Stimulated activated CD8-positive, alpha-beta memory T cell treated with anti-CD3 and anti-CD28 coated beads, Interleukin-12 subunit alpha, Interleukin-12 subunit beta, amount 100 ng/mL, for 1 hour (primary cell): ENCODE data around the gene PHETA1.

ENCODE experiments used
- DNase-seq: peaks from one replicate; pipeline ENCODE4 v3.0.0-alpha.2; 2020; ENCODE audit warnings: low read depth

Gene PHETA1

GRCh38 chr12:111368788-111369495 lies at the start of gene PHETA1:
PHETA1 (minus strand) TSS chr12:111369095; CDS start chr12:111363427, 5,668 bp downstream.
- peak; percentile 66 for DNase-seq

DNA sequence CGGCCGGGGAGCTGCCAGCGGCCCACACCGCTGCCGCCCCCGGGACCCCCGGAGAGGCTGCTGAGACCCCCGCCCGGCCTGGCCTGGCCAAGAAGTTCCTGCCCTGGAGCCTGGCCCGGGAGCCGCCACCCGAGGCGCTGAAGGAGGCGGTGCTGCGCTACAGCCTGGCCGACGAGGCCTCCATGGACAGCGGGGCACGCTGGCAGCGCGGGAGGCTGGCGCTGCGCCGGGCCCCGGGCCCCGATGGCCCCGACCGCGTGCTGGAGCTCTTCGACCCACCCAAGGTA lies 49.6 kb upstream of the PHETA1 start:
- DNase-seq, result no peak

DNA sequence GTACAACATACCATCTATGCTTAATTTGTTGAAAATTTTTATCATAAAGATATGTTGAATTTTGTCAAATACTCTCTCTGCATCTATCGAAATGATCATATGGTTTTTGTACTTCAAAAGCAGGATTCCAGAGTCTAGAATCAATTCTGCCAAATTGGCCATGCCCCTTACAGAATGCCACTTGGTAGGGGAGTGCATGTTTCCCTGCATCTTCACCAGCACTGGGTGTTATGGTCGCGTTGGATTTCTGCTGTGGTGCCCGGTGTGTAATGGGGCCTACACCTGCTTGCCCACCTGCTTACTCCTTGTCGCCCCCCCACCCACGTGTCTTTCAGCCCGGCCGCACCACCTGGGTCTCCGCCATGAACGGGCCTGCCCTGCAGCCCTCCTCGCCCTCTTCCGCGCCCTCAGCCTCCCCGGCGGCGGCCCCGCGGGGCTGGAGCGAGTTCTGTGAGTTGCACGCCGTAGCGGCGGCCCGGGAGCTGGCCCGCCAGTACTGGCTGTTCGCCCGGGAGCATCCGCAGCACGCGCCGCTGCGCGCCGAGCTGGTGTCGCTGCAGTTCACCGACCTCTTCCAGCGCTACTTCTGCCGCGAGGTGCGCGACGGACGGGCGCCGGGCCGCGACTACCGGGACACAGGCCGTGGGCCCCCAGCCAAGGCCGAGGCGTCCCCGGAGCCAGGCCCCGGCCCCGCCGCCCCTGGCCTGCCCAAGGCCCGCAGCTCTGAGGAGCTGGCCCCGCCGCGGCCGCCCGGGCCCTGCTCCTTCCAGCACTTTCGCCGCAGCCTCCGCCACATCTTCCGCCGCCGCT lies 49.1 kb upstream of the PHETA1 start:
- no peak for DNase-seq

DNA sequence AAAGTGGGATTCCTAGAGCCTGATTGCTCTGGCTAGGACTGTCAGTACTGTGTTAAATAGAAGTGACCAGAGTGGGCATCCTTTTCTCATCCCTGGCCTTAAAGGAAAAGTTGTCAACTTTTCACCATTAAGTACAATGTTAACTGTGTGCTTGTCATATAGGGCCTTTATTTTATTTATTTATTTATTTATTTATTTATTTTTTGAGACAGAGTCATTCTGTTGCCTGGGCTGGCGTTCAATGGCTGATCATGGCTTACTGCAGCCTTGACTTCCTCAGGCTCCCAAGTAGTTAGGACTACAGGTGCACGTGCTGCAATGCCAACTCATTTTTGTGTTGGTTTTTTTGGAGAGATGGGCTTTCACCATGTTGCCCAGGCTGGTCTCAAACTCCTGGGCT lies 48.4 kb upstream of the PHETA1 start:
- no peak for DNase-seq

DNA sequence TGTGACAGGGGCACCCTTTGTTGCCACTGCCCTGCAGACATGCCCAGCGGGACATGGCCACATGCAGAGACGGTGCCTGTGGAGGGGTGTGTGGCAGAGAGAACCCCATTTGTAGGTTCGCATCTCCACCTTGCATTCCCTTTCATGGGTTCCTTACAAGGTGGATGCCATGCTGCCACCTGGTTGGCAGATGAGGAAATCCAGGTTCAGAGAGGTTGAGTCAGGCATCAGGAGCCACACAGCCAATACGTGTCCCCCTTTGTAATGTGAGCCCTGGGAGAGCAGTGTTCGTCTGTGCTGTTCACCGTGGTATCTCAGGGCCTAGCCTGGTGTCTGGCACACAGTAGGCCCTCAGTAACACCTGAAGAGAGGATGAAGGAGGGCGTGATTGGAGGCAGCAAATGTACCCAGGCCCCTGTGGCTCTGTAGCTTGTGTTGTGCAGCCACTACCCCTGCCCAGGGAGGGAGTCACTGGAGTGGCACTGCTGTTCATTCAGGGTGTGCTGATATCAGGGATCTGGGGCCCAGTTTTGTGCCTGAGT lies 45.9 kb upstream of the PHETA1 start:
- DNase-seq, result no peak

GRCh38 chr12:111413442-111414086 lies 44.7 kb upstream of the PHETA1 start:
- no peak for DNase-seq

GRCh38 chr12:111412830-111413441 lies 44.0 kb upstream of the PHETA1 start:
- DNase-seq, result no peak

DNA sequence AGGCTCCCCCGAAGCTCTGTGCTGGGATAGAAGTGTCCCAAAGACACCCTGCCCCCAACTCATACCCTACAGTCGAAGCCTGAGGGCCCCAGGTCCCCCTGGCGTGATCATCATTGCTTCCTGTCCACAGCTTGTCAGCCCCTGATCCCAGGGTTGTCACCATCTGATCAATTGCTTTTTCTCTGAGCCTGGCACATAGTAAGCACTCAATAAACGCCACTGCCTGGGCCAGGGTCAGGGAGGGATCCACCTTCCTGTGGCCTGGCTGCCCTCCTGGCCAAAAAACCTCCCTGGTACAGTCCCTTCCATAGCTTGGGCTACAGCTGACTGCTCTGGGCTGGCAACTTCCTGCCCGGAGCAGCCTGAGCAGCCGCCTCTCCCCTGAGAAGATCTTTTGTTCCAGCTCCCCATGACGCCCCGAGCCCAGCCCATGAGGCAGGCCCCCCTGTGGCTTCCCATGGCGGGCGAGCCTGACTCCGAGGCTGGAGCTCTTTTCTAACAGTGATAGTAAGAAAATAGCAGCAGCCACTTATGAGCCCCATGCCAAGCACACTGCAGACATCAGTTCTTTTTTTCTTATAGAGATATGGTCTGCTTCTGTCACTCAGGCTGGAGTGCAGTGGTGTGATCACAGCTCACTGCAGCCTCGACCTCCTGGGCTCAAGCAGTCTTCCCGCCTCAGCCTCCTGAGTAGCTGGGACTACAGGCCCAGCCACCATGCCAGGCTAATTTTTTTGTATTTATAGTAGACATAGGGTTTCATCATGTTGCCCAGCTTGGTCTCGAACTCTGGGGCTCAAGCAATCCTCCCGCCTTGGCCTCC lies 43.3 kb upstream of the PHETA1 start:
- no peak for DNase-seq

- no peak for DNase-seq
These were observed 42.4 kb upstream of the PHETA1 start for GRCh38 chr12:111411185-111411764.

DNA sequence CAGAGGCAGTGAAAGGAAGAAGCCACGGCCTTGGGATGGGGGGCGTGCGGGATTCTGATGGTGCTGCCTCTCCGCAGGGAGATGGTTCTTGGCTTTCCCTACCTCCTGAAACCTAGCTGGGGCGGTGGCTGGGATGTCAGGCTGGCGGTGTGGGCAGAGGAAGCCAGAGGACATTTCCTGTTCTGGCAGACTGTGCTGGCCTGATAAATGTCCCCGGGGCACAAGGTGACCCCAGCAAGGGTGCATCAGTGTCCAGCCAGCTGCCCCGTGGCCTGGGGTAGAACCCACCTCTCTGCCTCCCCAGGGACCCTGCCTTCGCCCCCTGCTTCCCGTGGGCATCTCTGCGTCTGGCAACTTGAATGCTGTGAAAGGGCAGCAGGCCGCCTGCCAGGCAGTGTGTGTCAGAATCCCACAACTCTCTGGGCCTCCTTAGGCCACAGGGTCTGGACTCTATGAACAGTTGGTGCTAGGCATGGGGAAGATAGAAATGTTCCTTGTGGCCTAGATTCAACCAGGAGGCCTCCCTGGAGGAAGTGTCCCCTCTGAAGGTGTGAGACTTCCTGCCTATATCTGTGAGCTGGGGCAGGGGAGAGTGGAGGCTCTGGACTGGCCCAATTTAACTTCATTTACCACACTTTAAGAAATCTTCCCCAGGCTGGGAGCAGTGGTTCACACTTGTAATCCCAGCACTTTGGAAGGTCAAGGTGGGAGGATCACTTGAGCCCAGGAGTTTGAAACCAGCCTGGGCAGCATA lies 41.7 kb upstream of the PHETA1 start:
- DNase-seq, result no peak

GRCh38 chr12:111409780-111410430 lies 41.0 kb upstream of the PHETA1 start:
- no peak for DNase-seq

DNA sequence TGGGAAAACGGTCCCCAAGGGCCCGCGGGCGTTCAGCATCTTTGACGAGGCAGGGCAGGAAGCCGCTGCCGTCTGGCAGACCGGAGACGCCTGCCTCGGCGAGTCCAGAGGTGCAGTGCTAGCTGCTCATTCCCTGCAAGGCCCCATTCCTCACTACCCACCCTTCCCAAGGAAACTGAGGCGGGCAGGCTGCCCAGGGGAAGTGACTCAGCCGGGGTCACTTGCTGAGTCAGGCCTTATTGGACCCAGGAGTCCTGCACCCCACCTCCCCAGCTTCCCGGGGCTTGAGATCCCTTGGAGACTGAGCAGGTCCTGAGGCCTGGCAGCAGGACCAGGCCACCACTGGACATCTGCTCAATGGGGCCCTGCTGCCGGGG lies 40.5 kb upstream of the PHETA1 start:
- DNase-seq, result no peak

DNA sequence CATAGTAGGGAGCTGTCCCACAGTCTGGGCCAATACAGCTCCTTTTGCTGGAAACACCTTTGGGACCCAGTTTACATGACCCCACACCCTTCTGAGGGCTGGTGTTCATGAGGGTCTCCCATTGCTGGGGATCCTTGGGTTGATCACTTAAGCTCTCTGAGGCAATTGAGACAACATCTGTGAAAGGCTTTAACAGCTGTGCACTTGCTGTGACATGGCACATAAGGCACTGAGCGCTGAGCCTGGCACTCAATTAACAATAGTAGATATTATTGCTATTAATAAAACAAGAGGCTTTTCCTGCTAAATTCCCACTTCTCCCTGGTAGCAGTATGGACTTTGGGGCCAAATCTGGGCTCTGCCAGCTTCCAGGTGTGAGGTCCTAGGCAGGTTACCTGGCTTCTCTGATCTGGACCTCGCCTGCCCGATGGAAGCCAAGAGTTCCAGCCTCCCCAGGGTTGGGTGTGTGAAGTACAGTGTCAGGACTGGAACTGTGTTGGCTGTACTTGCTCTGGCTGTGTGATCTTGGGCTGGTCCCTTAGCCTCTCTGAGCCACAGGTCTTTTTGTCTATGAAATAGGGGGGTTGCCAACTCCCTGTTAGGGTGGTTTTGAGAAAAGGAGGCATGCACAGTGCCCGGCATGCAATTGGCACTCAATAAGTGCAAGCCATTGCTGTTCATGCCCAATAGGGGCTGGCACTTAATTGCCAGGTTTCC lies 39.9 kb upstream of the PHETA1 start:
- no peak for DNase-seq

DNA sequence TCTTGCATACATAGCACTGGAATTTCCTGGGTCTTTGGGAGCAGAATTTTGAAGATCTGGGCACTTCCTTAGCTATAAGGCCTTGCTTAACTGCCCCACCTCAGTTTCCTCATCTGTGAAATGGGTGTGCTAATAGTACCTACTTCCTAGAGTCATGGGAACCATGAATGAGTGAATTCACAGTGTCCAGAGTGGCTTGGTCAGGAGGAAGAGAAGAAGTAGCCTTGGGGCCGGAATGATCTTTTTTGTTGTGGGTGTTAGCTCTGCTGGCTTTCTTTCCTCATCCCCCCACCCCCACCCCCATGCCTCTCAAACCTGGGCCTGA lies 39.2 kb upstream of the PHETA1 start:
- no peak for DNase-seq

- DNase-seq, result no peak
These were observed 38.7 kb upstream of the PHETA1 start for GRCh38 chr12:111407377-111408115.

DNA sequence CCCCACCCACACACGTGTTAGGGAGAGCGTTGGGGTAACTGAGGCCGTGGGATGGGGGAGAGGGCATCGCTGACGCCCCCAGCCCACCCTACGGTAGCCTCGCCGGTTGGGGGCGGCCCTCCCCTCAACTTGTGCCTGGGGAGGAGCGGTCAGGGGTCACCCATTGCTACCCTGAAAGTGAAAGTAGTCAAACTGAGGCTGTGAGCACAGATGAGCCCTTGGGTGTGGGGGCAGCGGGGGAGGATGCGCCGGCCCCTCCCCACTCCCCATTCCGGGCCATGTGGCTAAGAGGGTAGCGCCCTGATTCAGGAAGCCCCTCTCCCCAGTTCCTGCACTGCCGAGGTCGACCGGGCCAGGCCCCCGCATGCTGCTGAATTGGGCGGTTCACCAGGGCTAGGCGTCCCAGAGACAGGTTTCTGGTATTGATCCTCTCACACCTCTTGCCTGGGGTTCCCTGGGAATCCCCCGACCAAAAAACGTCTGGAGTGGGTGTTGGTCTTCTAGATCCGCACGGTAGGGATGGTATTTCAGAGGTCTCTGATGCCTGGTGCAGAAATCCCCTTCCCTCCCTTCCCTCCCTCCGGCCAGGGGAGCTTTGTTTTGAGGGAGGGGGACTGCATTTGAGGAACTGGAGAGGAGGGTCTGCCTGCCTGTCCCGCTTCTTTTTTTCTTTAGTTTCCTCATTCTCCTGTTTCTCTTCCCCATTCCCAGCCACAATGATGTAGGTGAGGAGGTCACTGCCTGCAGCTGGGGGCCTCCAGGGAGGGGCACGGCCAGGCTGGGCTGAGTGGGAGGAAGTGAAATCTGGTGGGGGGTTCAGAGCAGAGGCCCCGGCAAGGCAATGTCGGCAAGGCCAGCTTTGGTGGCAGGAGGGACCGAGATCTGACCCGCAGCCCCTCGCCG lies 37.8 kb upstream of the PHETA1 start:
- no peak for DNase-seq

DNA sequence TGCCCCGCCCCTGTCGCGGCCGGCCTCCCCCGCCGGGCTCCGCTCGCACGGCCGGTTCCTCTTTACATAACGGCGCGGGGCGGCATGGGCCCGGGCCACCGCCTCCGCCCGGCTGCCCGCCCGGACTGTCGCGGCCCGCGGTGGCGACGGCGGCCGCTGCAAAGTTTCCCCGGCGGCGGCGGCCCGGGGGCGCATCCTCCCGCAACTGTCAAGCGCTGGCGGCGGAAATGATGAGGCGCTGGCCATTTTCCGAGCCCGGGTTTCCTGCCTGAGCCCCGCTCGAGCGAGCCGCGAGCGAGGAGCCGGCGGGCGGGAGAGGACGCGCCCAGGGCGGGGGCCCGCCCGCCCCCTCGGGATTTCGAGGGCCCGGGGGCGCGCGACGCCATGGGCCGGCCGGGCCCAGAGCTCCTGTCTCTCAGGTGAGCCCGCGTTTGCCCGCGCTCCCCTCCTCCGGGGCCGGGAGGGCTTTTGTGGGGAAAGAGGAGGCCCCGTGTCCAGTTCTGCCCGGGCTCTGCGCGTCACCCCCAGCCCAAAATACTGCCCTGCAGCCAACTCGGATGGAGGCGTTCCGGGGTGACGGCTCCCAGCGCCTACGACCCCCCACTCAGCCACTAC lies 37.1 kb upstream of the PHETA1 start, which contains the start of gene SH2B3:
SH2B3 (plus strand) TSS at position 65 of the 615 bp plus-strand sequence. CDS start 12,223 bp downstream, outside the sequence.
- peak; percentile 70 for DNase-seq
